Measurements from ENCODE around the gene SAMSN1.
"Not testable (repeated sequence)": the region's sequence is repeated elsewhere in the genome, so short reads cannot be mapped to it uniquely, and the experiment has no call there.

The SAMSN1 gene

DNA sequence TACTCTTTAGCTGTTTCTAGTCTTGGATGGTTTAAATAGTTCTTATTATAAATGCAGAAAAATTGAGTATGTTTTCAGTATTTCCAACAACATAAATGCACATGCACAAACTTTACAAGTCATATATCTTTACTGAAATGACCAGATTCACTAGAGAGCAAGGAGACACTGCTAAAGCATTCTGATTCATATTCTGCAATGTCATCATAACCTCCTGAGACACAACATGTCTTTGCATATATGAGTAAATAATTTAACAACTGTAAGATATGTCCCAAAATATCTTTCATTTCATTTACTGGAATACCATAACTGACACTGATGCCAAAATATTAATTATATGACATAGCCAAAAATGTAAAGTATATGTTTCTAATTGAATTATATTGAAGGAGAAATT is 16.8 kb upstream of the SAMSN1 start:
- no peak for DNase-seq

DNA sequence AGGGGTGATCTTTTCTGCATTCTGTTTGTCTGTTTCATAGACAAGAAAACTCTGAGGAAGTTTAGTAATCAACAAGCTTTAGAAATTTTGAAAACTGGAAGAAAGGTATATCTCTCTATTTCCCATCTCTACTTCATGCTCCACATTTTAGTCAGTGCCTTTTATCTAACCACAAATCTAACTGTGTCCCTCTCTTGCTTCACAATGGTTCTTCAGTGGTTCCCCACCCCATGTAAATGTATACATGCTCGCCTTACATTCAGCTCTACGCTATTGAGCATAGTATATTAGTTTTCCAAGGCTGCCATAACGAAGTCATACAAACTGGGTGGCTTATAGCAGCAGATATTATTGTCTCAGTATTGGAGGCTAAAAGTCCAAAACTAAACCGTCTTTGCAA is 14.4 kb upstream of the SAMSN1 start:
- no peak for DNase-seq

DNA sequence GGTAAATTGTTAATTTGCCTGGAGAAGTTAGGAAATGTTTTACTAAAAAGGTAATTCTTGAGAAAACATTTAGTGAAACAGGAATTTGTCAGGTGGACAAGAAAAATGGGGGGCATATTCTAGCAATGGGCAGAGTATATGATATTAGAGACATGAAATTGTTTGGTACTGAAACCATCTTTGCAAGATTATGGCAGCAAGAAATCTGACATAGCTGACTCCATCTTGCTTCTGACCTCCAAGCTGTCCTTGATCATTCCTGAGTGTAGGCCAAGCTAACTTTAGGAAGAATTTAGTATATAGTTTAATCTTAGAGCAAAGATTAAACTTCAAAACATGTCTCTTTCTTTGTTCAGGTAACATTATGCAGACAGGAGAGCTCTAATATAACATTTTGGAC is 14.0 kb upstream of the SAMSN1 start:
- no peak for DNase-seq

DNA sequence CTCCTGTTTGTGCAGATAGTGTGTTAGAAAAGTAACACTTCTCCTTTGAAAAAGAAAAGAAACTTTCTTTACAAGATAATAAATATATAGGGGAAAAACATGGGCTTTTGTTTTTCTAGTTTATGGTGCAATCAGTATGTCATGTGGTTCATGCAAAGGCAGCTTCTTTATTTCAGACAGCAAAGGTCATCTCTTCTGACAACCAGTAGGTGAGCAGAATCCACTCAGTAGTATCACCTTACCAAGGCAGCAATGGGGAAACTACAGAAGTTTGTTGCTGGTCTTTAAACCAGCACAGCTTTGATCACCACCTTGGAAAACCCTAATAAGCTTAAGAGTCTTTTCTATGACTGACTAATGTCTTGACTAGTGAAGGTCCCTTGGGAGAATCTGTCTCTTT is 13.0 kb upstream of the SAMSN1 start:
- no peak for DNase-seq

DNA sequence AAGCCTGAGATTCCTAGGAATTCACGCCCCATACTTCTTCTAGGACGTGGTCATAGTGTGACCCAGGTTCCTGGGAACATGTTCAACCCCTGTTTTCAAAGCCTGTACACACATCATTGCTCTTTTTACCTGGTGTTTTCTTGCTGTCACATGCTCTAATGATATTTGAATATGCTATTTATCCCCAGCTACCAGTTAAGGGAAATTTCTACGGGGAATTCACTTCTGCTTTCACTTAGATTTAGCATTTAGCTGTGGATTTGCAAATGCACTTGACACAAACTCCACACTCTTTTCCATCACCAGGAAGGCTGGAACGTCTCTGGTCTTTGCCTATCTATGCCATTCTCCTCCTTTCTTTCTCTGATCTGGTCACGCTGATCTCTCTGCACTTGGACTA is 11.3 kb upstream of the SAMSN1 start:
- DNase-seq = no peak

DNA sequence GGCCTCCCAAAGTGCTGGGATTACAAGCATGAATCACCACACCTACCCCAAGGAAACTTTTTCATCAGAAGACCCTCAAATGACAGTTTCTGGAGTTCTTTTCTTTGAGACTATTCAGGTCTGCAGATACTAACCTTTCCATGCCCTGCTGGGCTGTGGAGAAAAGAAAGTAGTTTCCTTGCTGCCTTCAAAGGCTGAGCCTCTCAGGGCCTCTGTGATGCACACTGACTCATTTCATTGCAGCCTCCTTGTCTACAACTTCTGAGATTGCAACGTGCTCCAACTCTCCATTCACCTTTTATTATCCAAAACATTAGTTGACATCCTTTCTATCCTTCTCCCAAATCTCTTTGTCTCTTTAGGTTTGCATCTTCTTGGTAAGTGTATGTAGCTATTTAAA is 8.8 kb upstream of the SAMSN1 start:
- DNase-seq = no peak

DNA sequence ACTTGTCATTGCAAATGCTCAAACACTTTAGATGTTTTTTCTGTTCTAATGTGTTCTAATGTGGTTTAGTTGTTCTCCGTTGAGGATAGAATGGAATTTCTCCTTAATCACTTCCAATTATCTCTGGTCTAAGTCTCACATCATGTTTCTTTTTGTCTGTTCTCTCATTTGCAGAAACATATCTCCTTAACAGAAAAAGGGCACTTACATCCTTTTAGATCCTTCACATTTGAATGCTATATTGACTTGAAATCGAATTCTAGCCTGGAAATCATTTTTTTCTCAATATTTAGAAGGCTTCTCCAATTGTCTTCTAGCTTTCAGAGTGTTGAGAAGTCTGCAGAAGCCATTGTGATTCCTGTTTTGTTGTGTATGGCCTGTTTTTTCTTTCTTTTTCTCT is 7.3 kb upstream of the SAMSN1 start:
- DNase-seq = no peak

DNA sequence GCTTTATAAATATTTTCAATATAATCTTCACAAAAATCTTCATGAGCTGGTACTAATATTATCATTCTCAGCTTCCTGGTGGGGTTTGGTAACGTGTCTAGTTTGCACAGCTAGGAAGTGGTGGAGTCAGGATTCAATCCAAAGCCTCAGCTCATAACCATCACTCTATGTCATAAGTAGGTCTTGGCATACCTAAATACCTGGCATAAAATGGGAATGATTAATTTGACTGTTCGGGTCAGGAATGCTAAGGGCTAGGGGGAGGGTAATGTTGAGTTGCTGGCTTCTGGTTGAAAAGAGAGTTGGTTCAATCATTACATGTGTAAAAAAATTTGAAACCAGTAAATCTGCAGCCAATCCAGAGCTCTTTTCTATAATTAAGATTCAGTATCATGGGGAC is 5.6 kb upstream of the SAMSN1 start:
- no peak for DNase-seq

DNA sequence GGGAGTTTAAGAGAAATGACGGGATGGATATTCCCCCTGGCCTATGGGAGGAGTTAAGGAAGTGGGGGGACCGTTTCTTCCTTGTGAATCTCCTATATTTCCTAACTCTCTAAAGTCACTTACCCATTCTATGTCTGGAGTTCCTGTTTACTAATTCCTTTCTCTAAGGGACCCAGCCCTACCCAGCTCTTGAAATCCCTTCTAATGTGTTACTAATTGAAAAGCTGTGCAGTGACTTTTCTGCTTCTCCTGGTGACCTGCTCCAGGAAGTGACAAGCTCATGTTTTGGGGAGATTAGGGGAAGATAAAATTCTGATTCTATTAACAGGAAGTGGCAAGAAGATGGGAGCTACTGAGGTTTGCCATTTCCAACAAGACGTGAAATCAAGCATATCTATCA is 4.0 kb upstream of the SAMSN1 start:
- DNase-seq = no peak

DNA sequence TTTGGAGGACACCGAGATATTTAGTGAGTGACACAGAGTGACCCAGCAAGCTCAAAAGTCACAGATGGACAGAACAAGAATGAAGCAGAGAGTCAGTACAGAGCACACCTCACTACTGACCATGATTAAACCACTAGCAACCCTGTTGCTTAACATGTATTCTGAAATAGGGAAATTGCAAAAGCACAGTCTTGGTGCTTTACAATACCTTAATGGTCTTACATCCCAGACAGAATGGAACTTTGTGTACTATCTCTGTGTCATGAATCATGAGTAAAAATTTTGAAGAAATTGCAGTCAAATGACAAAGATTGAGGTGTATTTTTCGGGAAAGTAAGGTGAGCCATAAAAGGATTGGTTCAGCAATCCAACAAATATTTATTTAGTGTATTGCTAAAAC is 2.7 kb upstream of the SAMSN1 start:
- peak; percentile 90 to 94 for DNase-seq

DNA sequence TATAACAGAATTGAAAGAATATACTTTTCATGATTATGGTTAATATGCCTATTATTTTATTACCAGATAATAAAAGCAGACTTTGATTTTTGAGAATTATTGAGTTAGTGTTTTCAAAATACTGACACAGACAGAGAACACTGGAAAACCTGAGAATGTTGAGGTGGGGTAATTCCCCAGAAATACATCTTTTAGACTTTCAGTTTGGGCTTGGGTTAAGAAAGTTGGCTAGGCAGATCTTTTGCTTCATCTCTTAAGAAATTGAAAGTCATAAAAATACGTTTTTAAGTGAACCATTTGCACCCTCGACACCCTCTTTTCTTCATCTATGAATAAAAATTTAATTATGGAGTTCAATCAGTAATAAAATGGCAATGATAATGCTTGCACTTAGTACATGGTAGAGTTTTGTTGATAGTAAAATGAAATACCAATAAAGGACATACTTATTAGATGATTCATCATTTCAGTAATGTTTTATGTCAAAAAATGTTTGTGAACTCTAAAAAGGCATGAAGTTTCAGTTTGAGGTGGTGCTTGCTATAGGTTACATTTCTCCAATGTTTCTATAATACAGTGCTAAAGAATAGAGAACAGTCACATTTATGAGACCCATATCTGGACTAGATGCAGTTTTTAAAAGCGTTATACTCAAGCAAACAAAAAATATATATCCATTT is 1.9 kb upstream of the SAMSN1 start:
- DNase-seq = no peak

DNA sequence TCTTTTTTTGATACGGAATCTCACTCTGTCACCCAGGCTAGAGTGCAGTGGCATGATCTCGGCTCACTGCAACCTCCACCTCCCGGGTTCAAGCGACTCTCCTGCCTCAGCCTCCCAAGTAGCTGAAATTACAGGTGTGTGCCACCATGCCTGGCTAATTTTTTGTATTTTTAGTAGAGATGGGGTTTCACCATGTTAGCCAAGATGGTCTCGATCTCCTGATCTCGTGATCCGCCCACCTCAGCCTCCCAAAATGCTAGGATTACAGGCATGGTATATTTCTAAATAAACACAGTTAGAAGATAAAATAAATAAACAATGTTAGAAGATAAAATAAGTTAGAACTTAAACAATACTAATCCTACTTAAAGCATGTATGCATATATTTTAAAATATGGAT is 604 bp upstream of the SAMSN1 start:
- DNase-seq = not testable (repeated sequence)

DNA sequence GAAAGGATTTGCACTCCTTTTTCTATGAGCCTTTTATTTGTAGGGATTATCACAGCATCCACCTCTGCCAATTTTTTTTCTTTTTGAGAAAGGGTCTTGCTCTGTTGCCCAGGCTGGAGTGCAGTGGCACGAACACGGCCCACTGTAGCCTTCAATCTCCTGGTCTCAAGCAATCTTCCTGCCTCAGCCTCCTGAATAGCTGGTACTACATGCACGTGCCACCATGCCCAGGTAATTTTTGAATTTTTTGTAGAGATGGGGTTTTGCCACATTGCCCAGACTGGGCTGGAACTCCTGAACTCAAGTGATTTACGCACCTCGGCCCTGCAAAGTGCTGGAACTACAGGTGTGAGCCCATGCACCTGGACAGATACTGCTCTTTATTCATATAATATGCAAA is 2.1 kb downstream of the SAMSN1 start:
- no peak for DNase-seq

DNA sequence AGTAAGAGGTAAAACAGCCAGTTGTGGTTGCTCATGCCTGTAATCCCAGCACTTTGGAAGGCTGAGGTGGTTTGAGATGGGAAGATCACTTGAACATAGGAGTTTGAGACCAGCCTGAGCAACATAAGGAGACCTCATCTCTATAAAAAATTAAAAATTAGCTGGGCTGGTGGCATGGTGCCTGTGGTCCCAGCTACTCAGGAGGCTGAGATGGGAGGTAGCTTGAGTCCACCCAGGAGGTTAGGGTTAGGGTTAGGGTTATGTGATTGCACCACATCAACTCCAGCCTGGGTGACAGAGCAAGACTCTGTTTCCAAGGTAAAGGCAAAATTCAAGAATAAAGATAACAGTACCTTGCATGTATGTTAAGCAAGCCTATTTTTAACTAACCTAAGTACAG is 3.5 kb downstream of the SAMSN1 start:
- peak; percentile 19 to 41 for DNase-seq

DNA sequence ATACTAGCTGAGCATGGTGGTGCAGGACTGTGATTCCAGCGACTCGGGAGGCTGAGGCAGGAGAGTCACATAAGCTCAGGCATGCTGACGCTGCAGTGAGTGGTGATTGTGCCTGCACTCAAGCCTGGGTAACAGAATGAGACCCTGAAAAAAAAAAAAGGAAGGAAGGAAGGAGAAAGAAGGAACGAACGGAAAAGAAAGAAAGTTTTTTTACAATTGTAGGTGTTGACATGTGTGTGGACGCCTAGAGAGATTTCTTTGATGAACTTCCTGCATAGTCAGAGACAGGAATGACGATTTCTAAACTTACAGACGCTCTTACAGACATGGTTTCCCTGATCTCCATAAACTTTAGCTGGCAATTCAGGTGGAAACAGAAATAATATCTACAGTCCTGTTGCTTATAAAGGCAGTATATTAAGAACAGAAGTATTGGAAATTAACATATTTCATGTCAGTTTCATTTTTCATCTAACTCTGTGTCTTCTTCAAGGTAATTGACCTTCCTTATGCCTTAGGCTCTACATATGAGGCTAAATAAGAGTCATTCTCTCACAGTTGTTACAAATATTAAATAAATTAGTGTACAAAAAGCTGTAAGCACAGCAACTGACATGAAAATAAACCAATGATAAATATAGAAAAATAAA is 4.1 kb downstream of the SAMSN1 start:
- DNase-seq = peak; percentile 60 to 63

DNA sequence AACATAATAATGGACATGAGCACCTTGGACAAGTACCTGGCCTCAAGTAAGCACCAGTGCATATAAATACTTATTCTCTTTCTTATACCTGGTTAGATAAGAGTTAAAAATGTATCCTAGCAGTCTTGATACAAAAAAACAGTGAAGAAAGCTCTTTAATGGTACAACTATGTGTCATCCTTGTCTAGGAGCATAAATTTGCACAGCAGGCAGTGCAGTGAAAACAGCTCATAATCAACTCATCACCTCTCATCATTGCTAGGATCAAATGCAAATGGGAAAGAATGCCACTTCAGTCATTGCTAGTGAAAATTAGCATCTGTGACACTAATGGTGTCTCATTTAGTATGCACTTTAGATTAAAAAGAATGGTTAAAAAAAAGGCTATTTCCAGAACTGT is 7.6 kb downstream of the SAMSN1 start:
- DNase-seq = no peak

DNA sequence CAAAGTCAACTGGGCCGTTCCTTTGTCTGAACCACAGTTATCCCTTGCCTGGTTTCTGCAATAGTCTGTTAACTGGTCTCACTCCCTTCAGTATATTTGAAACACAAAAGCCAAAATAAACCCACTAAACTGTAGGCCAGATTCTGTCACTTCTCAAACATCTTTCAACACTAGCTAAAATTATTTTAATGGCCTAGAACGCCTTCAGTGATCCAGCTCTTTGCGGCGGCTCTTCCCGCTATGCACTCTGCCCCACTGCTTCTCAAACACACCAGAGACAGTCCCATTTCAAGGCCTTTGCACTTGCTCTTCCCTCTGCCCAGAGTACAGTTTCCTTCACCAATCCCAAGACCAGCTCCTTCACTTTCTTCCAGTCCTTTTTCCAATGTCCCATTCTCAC is 9.2 kb downstream of the SAMSN1 start:
- DNase-seq = no peak

DNA sequence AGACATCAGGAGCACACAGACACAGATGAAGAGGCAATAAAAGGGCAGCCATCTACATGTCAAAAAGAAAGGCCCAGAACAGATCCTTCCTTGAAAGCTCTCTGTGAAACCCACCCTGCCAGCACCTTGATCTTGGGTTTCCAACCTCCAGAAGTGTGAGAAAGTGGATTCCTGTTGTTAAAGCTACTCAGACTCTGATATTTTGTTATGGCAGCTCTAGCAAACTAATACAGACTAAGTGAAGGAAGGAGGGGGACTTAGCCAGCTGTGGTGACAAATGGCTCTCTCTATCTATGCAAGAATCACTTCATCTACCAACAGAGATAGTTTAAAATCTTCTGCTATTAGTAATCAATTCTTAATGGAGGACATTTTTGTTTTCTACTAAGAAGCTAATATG is 10.4 kb downstream of the SAMSN1 start:
- no peak for DNase-seq

DNA sequence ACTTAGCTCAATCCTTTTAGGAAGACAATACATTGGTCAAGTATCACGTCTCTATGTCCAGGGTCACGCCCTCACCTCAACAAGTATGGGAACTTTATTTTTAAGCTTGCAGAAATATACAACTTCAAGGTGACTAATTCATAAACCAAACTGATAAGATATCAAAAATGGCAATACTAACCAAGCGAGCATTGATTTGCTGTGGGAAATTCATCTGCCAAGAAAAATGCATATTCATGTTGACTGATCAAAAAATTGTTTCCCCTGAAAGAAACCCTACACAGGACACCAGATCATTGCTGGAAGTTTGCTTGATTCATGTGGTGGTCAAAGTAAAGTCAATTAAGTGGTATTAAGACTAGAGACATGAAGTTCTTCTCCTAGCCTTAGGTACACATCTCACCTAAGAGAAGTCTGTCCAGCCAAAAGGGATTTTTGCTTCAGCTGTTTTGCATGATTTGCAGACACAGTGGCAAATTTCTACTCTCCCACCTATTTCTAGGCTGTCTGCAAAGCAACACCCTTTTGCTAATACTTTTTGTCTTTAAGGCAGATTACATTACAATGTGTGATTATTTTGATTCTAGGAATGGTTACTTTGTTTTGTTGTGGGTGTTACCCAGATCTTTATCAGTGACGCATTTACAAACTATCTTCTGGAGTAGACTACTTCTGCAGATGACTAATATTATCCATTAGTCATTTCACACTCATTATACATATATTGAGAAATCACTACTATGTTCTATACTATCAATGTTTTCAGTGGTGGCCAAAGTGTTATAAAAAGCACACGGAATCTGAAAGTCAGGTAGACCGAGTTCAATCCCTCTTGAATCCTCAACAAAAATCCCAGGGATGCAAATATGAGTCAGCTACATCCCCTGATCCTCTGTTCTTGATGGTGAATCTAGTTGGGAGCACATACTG is 12.4 kb downstream of the SAMSN1 start:
- DNase-seq = peak; percentile 55 to 60

DNA sequence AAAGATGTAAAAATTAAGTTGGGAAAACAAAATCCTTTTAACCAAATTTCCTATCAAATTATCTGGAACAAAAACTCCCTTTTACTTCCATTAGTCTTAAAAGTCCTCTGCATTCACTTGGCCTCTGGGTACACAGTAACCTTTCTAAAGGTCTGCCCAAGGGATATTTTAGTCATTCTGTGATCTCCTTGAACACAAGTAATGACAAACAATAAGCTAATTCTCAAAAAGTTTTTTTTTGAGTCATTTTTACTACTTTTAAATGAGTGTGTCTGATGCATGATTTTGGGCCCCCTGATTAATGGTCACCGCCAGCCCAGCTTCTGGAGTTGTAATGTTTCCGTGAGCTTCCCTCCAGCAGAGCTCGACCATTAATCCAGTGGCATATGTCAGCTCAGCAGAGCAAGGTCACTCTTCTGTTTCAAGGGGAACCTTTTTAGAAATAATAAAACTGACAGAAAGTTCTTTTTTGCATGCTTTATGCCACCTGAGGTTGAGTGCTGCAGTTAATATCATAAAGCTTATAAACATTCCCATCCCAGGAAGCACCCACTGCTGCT is 14.3 kb downstream of the SAMSN1 start:
- no peak for DNase-seq

DNA sequence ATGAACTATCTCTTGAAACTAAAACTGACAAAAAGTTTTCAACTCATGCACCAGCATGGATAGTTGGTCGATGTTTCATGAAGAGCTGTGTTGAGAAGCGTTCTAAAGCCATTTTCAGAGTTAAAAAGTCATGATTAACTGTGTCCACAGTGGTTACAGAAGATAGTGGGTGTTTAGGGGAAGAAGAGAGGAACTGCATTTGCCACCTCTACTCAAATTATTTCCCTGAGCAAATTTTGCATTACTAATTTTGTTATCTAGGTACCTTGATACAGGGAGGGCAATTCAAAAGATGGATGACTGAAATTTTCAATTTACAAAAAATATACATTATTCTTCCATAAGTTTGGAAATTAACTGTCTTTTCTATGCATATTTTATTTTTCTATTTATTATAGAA is 15.5 kb downstream of the SAMSN1 start:
- peak in 1 of 2 experiments; percentile 41 for DNase-seq

DNA sequence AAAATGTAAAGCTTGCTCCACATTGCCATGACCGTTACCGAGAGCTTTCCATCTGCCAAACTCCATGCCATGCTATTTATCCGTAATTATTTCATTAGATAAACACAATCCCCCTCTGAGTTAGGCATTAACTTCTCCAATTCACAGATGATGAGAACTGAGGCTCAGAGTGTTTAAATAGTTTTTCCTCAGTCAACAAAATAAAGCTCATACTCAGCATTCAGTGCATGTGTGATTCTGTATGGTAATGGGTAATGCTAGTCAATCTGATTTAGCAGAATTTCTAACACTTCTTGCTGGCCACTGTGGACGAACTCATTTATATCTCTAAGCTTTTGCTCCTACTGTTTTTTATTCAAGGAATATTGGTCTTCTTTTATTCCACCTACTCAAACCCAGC is 17.3 kb downstream of the SAMSN1 start:
- no peak for DNase-seq
